Erythroblast (primary cell): ENCODE measurements around the gene KLHL28.

Source experiments
- GATA1 ChIP-seq: IDR thresholded peaks from 2 replicates; pipeline ENCODE4 v1.6.1; 2011; ENCODE audit warnings: low read depth, mild to moderate bottlenecking, control low read depth, low read length, moderate library complexity
- POLR2A ChIP-seq: IDR thresholded peaks from 2 replicates; pipeline ENCODE4 v1.6.1; 2011; ENCODE audit warnings: mild to moderate bottlenecking, low read length

GRCh38 chr14:44901696-44902095, 60.1 kb downstream of the KLHL28 start:
- TF ChIP-seq POLR2A: no peak
- no peak for TF ChIP-seq GATA1
